Measurements from ENCODE around the gene PLAC9.

PLAC9 gene

DNA sequence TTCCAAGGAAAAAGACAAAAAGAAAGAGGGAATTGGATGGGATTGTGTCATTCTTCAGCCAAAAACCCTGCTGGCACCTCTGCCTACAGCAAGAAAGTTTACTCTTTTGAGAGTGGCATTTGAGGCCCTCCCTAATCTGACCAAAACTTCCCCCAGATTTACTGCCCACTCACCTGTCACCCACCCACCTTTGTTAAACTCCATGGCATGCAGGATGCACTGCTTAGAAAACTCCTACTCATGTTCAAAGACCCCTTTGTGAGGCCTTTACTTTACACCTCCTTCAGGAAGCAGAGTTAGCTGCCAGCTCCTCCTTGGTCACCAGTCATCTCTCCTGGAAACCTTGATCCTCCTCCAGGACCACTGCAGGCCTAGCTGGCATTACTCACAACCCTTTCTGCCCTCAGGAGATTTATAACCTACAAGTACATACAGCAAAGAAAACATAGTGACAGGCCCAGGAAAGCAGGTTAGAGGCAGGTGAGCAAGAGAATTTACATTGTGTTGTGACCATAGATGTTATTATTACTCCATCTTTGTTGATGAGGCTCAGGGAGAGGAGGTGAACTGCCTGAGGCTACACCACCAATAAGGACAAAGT, 10.3 kb upstream of the PLAC9 start:
- ATAC-seq, result no peak
- TF ChIP-seq ZFP3 (CRISPR knock-in tag; IDR thresholded peaks at IDR 0.05), result no peak
- TF ChIP-seq ZFP30 (CRISPR knock-in tag; IDR thresholded peaks at IDR 0.05), result no peak
- TF ChIP-seq ZNF565 (CRISPR knock-in tag; conservative IDR thresholded peaks at IDR 0.05; ENCODE audit: low read depth), result no peak
- TF ChIP-seq ZNF70 (CRISPR knock-in tag; IDR thresholded peaks at IDR 0.05), result no peak
- no peak for TF ChIP-seq ISL1 (CRISPR knock-in tag; IDR thresholded peaks at IDR 0.05)
- TF ChIP-seq, protein P1, sequence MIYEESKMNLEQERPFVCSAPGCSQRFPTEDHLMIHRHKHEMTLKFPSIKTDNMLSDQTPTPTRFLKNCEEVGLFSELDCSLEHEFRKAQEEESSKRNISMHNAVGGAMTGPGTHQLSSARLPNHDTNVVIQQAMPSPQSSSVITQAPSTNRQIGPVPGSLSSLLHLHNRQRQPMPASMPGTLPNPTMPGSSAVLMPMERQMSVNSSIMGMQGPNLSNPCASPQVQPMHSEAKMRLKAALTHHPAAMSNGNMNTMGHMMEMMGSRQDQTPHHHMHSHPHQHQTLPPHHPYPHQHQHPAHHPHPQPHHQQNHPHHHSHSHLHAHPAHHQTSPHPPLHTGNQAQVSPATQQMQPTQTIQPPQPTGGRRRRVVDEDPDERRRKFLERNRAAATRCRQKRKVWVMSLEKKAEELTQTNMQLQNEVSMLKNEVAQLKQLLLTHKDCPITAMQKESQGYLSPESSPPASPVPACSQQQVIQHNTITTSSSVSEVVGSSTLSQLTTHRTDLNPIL (CRISPR knock-in tag; IDR thresholded peaks at IDR 0.05; ENCODE audit: low read depth), result no peak
- TF ChIP-seq, protein P2, sequence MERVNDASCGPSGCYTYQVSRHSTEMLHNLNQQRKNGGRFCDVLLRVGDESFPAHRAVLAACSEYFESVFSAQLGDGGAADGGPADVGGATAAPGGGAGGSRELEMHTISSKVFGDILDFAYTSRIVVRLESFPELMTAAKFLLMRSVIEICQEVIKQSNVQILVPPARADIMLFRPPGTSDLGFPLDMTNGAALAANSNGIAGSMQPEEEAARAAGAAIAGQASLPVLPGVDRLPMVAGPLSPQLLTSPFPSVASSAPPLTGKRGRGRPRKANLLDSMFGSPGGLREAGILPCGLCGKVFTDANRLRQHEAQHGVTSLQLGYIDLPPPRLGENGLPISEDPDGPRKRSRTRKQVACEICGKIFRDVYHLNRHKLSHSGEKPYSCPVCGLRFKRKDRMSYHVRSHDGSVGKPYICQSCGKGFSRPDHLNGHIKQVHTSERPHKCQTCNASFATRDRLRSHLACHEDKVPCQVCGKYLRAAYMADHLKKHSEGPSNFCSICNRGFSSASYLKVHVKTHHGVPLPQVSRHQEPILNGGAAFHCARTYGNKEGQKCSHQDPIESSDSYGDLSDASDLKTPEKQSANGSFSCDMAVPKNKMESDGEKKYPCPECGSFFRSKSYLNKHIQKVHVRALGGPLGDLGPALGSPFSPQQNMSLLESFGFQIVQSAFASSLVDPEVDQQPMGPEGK (CRISPR knock-in tag; IDR thresholded peaks at IDR 0.05; ENCODE audit: borderline replicate concordance), result no peak
- no peak for TF ChIP-seq ARNTL (CRISPR knock-in tag; IDR thresholded peaks at IDR 0.05; ENCODE audit: borderline replicate concordance, low read depth)
- TF ChIP-seq SNAI2 (CRISPR knock-in tag; IDR thresholded peaks at IDR 0.05), result no peak
- no peak for TF ChIP-seq ZNF8 (CRISPR knock-in tag; IDR thresholded peaks at IDR 0.05)
- TF ChIP-seq, protein P3, sequence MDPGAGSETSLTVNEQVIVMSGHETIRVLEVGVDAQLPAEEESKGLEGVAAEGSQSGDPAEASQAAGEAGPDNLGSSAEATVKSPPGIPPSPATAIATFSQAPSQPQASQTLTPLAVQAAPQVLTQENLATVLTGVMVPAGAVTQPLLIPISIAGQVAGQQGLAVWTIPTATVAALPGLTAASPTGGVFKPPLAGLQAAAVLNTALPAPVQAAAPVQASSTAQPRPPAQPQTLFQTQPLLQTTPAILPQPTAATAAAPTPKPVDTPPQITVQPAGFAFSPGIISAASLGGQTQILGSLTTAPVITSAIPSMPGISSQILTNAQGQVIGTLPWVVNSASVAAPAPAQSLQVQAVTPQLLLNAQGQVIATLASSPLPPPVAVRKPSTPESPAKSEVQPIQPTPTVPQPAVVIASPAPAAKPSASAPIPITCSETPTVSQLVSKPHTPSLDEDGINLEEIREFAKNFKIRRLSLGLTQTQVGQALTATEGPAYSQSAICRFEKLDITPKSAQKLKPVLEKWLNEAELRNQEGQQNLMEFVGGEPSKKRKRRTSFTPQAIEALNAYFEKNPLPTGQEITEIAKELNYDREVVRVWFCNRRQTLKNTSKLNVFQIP (CRISPR knock-in tag; IDR thresholded peaks at IDR 0.05; ENCODE audit: borderline replicate concordance, low read depth), result no peak
- TF ChIP-seq RARB (CRISPR knock-in tag; IDR thresholded peaks at IDR 0.05), result no peak
- TF ChIP-seq TOX (CRISPR knock-in tag; IDR thresholded peaks at IDR 0.05; ENCODE audit: borderline replicate concordance), result no peak

DNA sequence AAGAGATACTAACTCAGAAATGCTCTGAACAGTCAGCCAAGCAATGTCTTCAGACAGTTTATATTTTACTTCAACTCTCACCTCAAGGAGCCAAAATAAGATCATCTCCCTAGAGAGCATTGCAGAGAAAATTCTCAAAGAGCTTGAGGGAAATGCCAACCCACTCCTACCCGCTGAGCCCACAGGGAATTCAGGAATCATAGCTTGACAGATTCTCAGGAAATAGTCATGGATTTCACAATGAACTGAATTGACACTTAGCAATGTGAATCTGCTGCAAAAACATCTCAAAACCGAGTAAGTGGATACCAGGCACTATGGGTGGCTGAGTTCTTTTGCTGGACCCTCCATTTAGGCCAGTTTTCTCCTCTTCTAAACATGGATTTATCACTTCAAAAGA, 9.8 kb upstream of the PLAC9 start:
- no peak for ATAC-seq

More for the DNA sequence above, 9.8 kb upstream of the PLAC9 start:
- TF ChIP-seq ZNF70 (CRISPR knock-in tag; IDR thresholded peaks at IDR 0.05) (no peak), ZC3H10 (CRISPR knock-in tag; IDR thresholded peaks at IDR 0.05) (no peak), ZFP3 (CRISPR knock-in tag; IDR thresholded peaks at IDR 0.05) (no peak), ARNTL (CRISPR knock-in tag; IDR thresholded peaks at IDR 0.05; ENCODE audit: borderline replicate concordance, low read depth) (no peak), PPARA (CRISPR knock-in tag; IDR thresholded peaks at IDR 0.05; ENCODE audit: borderline replicate concordance) (no peak), CSDC2 (CRISPR knock-in tag; IDR thresholded peaks at IDR 0.05) (no peak), ESRRG (CRISPR knock-in tag; IDR thresholded peaks at IDR 0.05) (no peak), TCF4 (CRISPR knock-in tag; IDR thresholded peaks at IDR 0.05; ENCODE audit: borderline replicate concordance) (no peak), ISL1 (CRISPR knock-in tag; IDR thresholded peaks at IDR 0.05) (no peak), ZNF8 (CRISPR knock-in tag; IDR thresholded peaks at IDR 0.05) (no peak), RARB (CRISPR knock-in tag; IDR thresholded peaks at IDR 0.05) (no peak), GLIS3 (CRISPR knock-in tag; IDR thresholded peaks at IDR 0.05) (no peak)
- TF ChIP-seq, protein P4, sequence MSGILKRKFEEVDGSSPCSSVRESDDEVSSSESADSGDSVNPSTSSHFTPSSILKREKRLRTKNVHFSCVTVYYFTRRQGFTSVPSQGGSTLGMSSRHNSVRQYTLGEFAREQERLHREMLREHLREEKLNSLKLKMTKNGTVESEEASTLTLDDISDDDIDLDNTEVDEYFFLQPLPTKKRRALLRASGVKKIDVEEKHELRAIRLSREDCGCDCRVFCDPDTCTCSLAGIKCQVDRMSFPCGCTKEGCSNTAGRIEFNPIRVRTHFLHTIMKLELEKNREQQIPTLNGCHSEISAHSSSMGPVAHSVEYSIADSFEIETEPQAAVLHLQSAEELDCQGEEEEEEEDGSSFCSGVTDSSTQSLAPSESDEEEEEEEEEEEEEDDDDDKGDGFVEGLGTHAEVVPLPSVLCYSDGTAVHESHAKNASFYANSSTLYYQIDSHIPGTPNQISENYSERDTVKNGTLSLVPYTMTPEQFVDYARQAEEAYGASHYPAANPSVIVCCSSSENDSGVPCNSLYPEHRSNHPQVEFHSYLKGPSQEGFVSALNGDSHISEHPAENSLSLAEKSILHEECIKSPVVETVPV (CRISPR knock-in tag; IDR thresholded peaks at IDR 0.05), result no peak
- TF ChIP-seq, protein P2 (CRISPR knock-in tag; IDR thresholded peaks at IDR 0.05; ENCODE audit: borderline replicate concordance), result no peak
- TF ChIP-seq, protein P5, sequence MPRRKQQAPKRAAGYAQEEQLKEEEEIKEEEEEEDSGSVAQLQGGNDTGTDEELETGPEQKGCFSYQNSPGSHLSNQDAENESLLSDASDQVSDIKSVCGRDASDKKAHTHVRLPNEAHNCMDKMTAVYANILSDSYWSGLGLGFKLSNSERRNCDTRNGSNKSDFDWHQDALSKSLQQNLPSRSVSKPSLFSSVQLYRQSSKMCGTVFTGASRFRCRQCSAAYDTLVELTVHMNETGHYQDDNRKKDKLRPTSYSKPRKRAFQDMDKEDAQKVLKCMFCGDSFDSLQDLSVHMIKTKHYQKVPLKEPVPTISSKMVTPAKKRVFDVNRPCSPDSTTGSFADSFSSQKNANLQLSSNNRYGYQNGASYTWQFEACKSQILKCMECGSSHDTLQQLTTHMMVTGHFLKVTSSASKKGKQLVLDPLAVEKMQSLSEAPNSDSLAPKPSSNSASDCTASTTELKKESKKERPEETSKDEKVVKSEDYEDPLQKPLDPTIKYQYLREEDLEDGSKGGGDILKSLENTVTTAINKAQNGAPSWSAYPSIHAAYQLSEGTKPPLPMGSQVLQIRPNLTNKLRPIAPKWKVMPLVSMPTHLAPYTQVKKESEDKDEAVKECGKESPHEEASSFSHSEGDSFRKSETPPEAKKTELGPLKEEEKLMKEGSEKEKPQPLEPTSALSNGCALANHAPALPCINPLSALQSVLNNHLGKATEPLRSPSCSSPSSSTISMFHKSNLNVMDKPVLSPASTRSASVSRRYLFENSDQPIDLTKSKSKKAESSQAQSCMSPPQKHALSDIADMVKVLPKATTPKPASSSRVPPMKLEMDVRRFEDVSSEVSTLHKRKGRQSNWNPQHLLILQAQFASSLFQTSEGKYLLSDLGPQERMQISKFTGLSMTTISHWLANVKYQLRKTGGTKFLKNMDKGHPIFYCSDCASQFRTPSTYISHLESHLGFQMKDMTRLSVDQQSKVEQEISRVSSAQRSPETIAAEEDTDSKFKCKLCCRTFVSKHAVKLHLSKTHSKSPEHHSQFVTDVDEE (CRISPR knock-in tag; IDR thresholded peaks at IDR 0.05), result no peak
- TF ChIP-seq, protein P1 (CRISPR knock-in tag; IDR thresholded peaks at IDR 0.05; ENCODE audit: low read depth), result no peak

All from SK-N-SH treated with all-trans-retinoic acid at 6 μM for 48 hours (cell line).